IPS-11a (cell line): ENCODE results near the gene RNLS.

ENCODE experiments used
- H3K4me3 ChIP-seq: one replicate; pipeline ENCODE4 v1.5.1; 2013; ENCODE audit warnings: low read depth, low read length, control low read depth

Gene RNLS

GRCh38 chr10:88270061-88270808 lies 312.9 kb downstream of the RNLS start:
- H3K4me3 ChIP-seq: no peak overlapping the region

GRCh38 chr10:88262591-88263234 lies 320.4 kb downstream of the RNLS start:
- no peak overlapping the region for H3K4me3 ChIP-seq

DNA sequence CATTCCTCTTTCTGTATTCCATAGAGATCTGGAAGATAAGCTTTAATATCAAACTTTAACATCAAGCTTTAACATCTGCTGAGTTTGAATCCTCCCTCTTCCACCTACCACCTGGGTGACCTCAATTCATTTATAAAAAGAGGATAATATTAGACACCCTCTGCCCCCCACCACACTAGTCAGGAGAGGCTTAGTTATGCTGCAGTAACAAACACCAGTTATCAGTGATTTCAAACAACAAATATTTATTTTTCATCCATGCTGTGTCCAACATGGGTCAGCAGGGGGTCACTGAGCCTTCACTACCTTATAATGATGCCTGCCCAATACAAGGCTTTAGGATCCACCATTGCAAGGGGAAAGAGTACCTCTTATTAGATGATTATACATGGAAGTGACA lies 322.0 kb downstream of the RNLS start:
- H3K4me3 ChIP-seq: no peak overlapping the region

- no peak overlapping the region for H3K4me3 ChIP-seq
Observed at GRCh38 chr10:88260329-88261051, 322.6 kb downstream of the RNLS start.

DNA sequence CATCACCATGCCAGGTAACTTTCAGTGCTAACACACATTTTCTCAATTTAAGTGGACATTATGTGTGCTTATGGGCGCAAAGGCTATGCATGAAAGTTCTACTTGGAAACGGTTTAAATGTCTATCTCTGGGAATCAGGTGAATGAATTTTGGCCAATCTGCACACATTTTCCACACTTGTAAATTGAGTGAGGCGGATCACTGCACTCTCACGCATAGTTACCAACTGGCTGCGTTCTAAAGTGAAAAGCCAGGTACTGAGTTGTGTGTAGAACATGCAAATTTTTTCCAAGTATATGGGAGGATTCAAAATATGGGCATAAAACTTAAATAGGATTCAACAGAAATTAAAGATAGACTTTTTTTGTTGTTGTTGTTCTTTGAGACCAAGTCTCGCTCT lies 323.7 kb downstream of the RNLS start:
- H3K4me3 ChIP-seq: no peak overlapping the region

DNA sequence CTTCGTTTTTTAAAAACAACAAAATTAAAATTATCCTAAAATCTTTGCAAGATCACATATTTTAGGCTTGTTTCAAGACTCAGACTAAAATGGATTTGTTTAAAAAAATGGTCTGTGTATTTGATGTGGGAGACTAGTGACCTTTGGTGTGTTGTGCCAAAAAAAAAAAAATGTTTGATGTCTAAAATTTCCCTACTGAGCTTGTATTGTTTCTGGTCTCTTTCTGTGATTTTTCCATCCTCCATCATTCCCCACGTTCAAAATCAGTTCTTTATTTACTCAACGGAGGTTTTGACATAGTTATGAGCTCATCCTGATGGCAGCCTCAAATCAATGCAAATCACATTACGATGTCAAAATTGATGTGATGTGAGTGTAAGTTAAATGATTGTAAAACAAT lies 326.2 kb downstream of the RNLS start:
- no peak overlapping the region for H3K4me3 ChIP-seq

DNA sequence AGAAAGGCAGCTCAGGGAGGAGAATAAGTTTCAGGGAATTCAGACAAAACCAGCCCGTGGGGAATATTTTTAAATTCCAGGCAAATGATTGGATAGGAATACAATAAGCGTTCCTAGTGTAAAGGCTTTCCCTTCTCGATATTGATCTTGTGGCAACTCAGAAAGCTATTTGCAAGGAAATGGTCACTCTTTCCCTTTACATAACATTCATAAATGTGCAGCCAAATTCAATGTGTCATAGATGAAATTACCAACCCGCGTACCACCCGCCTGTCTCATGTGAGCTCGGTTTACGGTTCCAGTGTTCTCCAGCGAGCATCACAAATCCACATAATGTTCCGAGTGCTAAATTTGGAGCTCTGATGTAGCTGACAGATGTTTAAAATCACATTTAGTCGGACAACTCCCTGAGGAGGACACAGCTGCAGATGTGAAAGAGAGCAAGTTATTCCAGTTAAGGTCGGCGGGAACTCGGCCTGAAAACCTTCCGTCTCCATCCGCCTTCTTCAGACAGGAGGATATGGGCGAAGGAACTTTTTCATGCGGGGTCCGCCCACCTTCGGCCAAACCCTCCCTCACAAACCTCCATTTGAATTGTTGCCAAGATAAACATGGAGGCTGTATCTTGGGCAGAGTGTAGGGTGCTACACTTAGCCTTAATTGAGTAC lies 327.0 kb downstream of the RNLS start:
- H3K4me3 ChIP-seq: no peak overlapping the region

DNA sequence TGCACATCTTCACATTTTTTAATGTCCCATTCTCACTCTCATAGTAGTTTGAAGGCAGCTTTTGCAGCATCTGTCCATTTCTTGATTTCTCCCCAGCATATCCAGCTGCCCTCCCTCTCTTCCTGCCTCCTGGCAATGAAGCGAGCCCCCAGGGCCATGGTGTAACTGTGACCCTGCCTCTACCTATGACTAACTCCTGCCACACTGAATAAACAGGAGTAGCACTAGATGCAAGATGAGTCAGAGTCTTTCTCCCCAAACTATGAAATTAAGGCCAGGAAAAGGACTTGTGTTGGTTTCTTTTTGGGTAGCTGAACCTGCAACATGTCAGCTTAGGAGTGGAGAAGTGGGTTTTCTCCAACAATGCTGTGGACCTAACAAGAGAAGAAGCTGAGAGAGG lies 329.0 kb downstream of the RNLS start:
- no peak overlapping the region for H3K4me3 ChIP-seq

GRCh38 chr10:88253622-88254021 lies 329.5 kb downstream of the RNLS start:
- H3K4me3 ChIP-seq: no peak overlapping the region

DNA sequence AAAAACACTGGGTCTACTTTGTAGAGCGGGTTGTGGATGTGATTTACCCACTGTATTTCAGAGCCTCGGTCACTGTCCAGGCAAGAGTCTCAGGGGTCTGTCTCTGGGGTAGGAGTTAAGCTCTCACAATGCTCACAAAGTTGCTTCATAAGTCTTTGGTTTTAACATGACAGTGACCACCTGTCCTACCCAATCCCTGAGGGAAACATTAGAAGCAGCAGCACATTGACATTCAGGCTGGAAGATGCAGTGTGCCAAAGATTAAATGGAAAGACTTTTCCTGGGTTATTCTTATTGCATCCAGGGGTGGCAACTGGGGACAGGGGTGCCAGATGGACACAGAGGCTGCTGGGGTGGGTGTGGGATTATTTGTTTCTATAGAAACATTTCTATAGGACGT lies 330.0 kb downstream of the RNLS start:
- H3K4me3 ChIP-seq: no peak overlapping the region

DNA sequence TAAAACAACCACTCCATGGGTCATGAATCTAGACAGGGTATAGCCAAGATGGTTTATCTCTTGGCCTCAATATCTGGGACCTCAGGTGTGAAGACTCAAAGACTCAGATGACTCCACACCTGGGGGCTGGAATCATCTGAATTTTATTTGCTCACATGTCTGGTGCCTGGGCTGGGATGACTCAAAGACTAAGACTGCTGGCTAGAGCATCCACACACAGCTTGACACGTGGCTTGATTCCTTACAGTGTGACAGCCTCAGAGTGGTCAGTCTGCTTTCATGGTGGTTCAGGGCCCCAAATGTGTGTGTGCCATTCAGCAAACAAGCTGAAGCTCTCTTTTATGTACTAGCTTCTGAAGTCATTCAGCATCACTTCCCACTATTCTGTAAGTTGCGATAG lies 333.7 kb downstream of the RNLS start:
- no peak overlapping the region for H3K4me3 ChIP-seq

DNA sequence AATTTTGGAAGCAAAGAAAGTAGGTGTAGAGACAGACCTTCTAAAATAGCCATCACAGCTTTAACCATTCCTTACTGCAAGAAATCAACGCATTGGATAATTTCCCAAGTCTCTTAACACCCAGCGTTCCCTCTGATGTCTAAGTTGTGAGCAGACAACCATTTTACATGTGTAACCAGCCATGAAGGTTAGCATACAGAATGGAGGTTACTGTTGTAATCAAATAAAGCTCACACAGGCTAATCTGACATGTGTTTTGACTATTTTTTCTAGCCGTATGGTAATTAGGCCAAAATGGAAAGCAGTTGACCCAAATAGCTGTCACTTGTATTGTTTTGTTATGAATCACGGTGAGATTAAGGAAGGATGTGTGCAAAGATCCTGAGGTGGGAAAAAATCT lies 336.4 kb downstream of the RNLS start:
- no peak overlapping the region for H3K4me3 ChIP-seq

DNA sequence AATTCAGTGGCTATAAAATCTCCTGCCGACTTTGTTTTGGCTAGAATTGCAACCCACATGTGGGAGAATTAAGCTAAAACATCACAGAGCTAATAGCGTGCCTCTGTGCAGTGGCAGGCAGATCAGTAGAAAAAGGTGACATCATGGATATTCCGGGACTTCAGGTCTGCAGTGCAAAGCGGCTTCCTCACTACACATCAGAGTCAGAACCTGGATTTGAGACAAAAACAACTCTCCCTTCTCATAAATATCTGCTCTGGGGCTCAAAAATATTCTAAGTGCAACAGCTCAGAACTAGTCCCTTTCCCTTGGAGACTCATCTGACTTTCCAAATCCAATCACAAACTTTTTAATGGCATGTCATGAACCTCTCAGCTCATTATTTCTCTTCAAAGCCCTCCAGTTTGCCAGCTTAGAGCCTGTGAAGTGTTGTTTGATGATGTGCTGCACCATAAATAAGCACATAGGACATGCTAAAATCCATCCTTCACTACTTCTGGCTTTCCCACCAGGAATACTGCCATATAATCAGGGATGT lies 337.1 kb downstream of the RNLS start:
- H3K4me3 ChIP-seq: no peak overlapping the region

DNA sequence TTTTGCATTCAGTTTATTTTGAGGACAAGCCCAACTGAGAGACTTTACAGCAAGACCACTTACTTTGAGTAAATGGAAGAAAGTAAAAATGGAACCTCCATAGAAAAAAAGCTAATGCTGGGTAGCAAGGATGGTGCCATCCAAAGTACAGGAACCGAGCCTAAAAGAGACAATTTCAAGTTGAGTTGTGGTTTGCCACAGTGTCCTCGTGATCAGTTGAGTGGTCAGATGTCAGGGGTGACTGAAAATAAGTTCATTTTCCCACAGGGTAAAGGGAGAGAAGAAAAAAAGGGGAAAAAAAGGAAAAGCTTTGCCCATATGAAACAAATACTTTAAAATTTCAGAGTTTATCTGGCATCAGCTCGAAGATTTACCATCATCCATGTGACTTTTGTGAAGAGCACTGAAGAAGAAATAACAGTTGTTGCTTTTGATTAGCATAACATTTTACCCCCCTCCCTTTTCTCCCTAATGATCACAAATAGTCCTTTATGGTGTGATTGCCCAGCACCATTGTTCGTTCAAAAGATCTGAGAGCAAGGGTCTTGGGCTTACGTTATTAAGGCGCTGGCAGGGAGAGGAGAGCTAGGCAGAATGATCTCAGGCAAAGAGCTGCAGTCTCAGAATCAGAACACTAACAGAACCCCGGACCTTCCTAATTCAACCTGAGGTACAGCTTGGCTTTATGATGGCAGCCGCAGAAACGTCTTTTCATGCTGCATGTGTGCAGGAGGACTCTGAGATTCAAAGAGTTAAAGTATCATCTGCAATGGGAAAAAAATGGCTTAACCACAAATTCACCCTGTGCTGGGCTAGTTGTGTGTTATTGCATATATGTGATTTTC lies 338.1 kb downstream of the RNLS start:
- no peak overlapping the region for H3K4me3 ChIP-seq

GRCh38 chr10:88243836-88244730 lies 339.0 kb downstream of the RNLS start:
- H3K4me3 ChIP-seq: no peak overlapping the region

DNA sequence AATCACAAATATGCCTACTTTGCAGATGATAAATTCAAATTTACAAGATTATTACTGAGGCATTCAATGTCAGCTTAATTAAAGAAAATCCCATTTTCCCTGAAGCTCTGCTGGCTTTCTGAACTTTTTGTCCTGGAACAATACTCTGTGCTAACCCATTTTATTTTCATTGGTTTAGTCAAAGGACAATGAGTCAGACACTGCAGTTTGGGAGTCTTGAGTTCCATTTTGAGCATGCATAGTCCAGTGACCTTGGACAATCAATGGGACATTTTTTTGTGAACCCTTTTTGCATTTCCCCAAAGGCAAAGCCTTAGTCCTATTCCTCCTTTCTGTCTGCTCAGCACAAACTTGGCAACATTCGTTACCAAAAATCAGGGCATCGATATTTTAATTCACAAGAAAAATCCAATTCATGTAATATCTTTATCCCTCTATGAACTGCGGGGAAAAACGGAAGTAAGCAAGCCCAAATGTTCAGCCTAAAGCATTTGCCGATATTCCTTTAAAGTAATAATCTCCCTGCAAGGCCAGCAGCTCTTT lies 339.8 kb downstream of the RNLS start:
- H3K4me3 ChIP-seq: no peak overlapping the region

GRCh38 chr10:88241501-88241900 lies 341.6 kb downstream of the RNLS start:
- H3K4me3 ChIP-seq: no peak overlapping the region

GRCh38 chr10:88239212-88239611 lies 343.9 kb downstream of the RNLS start:
- H3K4me3 ChIP-seq: peak overlapping the region; percentile 1

GRCh38 chr10:88238615-88238914 lies 344.6 kb downstream of the RNLS start:
- no peak overlapping the region for H3K4me3 ChIP-seq
